HEK293T (cell line): ENCODE data around the gene ZDHHC22.

ENCODE experiments used
- ARNT ChIP-seq: fragments of 450-650 bp; IDR thresholded peaks from 2 replicates; pipeline ENCODE4 v1.6.1; 2017; ENCODE audit warnings: mild to moderate bottlenecking
- BHLHE40 ChIP-seq: fragments of 450-650 bp; IDR thresholded peaks from 2 replicates; pipeline ENCODE4 v1.6.1; 2016; ENCODE audit warnings: mild to moderate bottlenecking, moderate library complexity, borderline replicate concordance
- CTBP1 ChIP-seq: fragments of 450-650 bp; IDR thresholded peaks from 2 replicates; pipeline ENCODE4 v1.6.1; 2016; ENCODE audit warnings: borderline replicate concordance
- ELF4 ChIP-seq: fragments of 450-650 bp; IDR thresholded peaks from 2 replicates; pipeline ENCODE4 v1.6.1; 2017; ENCODE audit warnings: antibody characterized with exemption
- FOXA1 ChIP-seq: fragments of 450-650 bp; IDR thresholded peaks from 2 replicates; pipeline ENCODE4 v1.6.1; 2016; ENCODE audit warnings: mild to moderate bottlenecking
- FOXK2 ChIP-seq: fragments of 450-650 bp; IDR thresholded peaks from 2 replicates; pipeline ENCODE4 v1.6.1; 2016; ENCODE audit warnings: mild to moderate bottlenecking
- FOXM1 ChIP-seq: fragments of 450-650 bp; IDR thresholded peaks from 2 replicates; pipeline ENCODE4 v1.6.1; 2017; ENCODE audit warnings: mild to moderate bottlenecking, borderline replicate concordance
- LEF1 ChIP-seq: fragments of 450-650 bp; IDR thresholded peaks from 2 replicates; pipeline ENCODE4 v1.6.1; 2017; ENCODE audit warnings: mild to moderate bottlenecking, borderline replicate concordance
- NFRKB ChIP-seq: fragments of 450-650 bp; IDR thresholded peaks from 2 replicates; pipeline ENCODE4 v1.6.1; 2016; ENCODE audit warnings: mild to moderate bottlenecking, moderate library complexity
- PKNOX1 ChIP-seq: fragments of 450-650 bp; IDR thresholded peaks from 2 replicates; pipeline ENCODE4 v1.6.1; 2016
- SP1 ChIP-seq: fragments of 450-650 bp; IDR thresholded peaks from 2 replicates; pipeline ENCODE4 v1.6.1; 2017
- SUZ12 ChIP-seq: fragments of 450-650 bp; IDR thresholded peaks from 2 replicates; pipeline ENCODE4 v1.6.1; 2016; ENCODE audit warnings: mild to moderate bottlenecking
- TARDBP ChIP-seq: fragments of 450-650 bp; IDR thresholded peaks from 2 replicates; pipeline ENCODE4 v1.6.1; 2016
- ZNF384 ChIP-seq: fragments of 450-650 bp; IDR thresholded peaks from 2 replicates; pipeline ENCODE4 v1.6.1; 2016

- TF ChIP-seq ELF4 (no peak), FOXM1 (no peak), PKNOX1 (no peak), ZNF384 (no peak), BHLHE40 (no peak), ARNT (no peak), FOXA1 (no peak), SUZ12 (no peak), FOXK2 (no peak), TARDBP (no peak), SP1 (no peak), LEF1 (no peak), NFRKB (no peak), CTBP1 (no peak)
These were observed 56.1 kb downstream of the ZDHHC22 start for GRCh38 chr14:77085538-77085937.
